H1 (cell line): ENCODE results near the gene NAV2. TPM values are rescaled to one million over a fixed set of nuclear protein-coding genes. Genes with fewer than 3 reads are reported as not detected.

Experiments used
- RBBP5 ChIP-seq: IDR thresholded peaks from 2 replicates; pipeline ENCODE4 v1.7.1; 2012; ENCODE audit warnings: low read depth, mild to moderate bottlenecking, inconsistent platforms, low read length, moderate library complexity, borderline replicate concordance
- polyA plus RNA-seq, 7 experiments: library from polyadenylated mRNA; depleted of rRNA in 3 of 7; stranded (reverse) in 5 of 7; unstranded in 2 of 7; fragments of >200 nt in 5 of 7; fragments of 200-250 nt in 2 of 7; gene quantifications; 1 replicate in 5 of 7; 2 replicates in 1 of 7; 4 replicates in 1 of 7; pipeline versions ENCODE4 v1.2.1 to v1.2.3, GENCODE V29; 2011 to 2013; ENCODE audit warnings: missing spikeins in 2 of 7, mixed read lengths in 2 of 7
- total RNA-seq: library from RNA; stranded (reverse); fragmentation: NEBNext Ultra II Directional; extraction: Animal tissue kit (Norgen Biotek cat#: 25700); gene quantifications from 2 replicates; pipeline ENCODE4 v1.2.1, GENCODE V29; 2021

Gene NAV2
- total and polyA plus RNA-seq, 2 of the 8 experiments (the other 6 are each of a cell fraction or from before 2014, with no cell fraction given) = 35.6 to 73.6 TPM

DNA sequence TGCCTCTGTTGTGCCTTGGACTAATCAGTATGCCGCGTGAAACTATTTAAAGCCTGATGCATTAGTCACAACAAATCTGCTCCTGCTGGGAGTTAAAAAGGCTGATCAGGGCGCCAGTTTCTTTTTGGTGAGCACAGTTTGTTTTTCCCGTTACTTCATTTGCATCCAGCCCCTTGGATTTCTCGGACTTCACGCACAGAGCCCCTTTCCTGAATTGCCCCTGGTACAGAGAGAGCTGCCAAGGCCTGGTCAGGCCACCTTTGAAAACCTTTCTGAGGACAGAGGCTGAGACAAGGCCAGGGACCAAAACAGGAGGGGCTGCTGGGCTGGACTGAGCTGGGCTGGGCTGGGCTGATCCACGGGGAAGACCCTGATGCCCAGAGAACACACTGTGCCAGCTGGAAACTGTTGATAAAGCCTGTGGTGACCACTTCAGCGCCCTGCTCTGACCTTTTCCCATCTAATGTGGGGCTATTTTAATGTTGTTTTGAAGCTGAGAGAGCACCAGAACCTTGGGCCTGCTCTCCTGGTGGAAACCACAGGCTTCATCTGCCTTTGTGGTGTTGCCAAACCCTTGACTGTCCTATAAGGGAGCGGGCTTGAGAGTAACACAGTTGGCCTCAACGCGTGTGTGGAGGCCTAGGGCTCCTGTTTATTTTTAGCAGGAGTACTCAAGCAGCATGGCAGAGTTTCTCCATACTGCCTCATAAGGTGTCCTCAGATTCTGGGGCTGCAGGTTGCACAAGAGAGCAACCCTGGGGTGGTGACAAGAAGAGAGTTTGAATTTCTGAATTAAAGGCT lies 44.2 kb downstream of the NAV2 start (continued):
- no peak for TF ChIP-seq RBBP5
